ENCODE measurements around the gene ARIH2. TPM values are rescaled to one million over a fixed set of nuclear protein-coding genes. Genes with fewer than 3 reads are reported as not detected.

The ARIH2 gene
- total RNA-seq, 3 donors from 2014 or later: 70.7 to 111 (median 100.0) TPM

DNA sequence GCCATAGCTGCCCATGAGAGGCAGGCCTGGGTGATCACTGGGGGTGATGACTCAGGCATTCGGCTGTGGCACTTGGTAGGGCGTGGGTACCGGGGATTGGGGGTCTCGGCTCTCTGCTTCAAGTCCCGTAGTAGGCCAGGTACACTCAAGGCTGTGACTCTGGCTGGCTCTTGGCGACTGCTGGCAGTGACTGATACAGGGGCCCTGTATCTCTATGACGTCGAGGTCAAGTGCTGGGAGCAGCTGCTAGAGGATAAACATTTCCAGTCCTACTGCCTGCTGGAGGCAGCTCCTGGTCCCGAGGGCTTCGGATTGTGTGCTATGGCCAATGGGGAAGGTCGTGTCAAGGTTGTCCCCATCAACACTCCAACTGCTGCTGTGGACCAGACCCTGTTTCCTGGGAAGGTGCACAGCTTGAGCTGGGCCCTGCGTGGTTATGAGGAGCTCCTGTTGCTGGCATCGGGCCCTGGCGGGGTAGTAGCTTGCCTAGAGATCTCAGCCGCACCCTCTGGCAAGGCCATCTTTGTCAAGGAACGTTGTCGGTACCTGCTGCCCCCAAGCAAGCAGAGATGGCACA, 93.9 kb downstream of the ARIH2 start:
- TF ChIP-seq, protein P1, sequence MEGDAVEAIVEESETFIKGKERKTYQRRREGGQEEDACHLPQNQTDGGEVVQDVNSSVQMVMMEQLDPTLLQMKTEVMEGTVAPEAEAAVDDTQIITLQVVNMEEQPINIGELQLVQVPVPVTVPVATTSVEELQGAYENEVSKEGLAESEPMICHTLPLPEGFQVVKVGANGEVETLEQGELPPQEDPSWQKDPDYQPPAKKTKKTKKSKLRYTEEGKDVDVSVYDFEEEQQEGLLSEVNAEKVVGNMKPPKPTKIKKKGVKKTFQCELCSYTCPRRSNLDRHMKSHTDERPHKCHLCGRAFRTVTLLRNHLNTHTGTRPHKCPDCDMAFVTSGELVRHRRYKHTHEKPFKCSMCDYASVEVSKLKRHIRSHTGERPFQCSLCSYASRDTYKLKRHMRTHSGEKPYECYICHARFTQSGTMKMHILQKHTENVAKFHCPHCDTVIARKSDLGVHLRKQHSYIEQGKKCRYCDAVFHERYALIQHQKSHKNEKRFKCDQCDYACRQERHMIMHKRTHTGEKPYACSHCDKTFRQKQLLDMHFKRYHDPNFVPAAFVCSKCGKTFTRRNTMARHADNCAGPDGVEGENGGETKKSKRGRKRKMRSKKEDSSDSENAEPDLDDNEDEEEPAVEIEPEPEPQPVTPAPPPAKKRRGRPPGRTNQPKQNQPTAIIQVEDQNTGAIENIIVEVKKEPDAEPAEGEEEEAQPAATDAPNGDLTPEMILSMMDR (IDR thresholded peaks at IDR 0.05): no peak
- TF ChIP-seq POLR2AphosphoS5 (IDR thresholded peaks at IDR 0.05) (no peak), POLR2A (IDR thresholded peaks at IDR 0.05) (no peak)
- no peaks in the 10 kb centered on the region for H3K27me3 ChIP-seq
- H3K4me3 ChIP-seq: no peak overlapping the region
- no peak for DNase-seq (ENCODE audit: low spot score in 2 of 2)
- H3K4me1 ChIP-seq: peaks cover 0 to 5% of the 10 kb centered on the region in 2 donors
- intact Hi-C loops (cut with DNase I; ENCODE audit: low total_unique reads): no loop called here
- peaks cover 7% of the 10 kb centered on the region for H3K36me3 ChIP-seq
- H3K9me3 ChIP-seq: no peaks in the 10 kb centered on the region
- H3K27ac ChIP-seq: no peak overlapping the region

DNA sequence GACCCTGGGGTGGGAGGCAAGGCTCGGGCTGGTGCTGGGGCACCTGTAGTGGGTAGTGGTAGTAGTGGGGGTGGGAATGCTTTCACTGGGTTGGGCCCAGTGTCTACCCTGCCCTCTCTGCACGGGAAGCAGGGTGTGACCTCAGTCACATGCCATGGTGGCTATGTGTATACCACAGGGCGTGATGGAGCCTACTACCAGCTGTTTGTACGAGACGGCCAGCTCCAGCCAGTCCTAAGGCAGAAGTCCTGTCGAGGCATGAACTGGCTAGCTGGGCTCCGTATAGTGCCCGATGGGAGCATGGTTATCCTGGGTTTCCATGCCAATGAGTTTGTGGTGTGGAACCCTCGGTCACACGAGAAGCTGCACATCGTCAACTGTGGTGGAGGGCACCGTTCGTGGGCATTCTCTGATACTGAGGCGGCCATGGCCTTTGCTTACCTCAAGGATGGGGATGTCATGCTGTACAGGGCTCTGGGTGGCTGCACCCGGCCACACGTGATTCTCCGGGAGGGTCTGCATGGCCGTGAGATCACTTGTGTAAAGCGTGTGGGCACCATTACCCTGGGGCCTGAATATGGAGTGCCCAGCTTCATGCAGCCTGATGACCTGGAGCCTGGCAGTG, 94.6 kb downstream of the ARIH2 start:
- intact Hi-C loops (cut with DNase I; ENCODE audit: low total_unique reads): no loop called here
- H3K9me3 ChIP-seq: no peaks in the 10 kb centered on the region
- H3K4me1 ChIP-seq: peaks cover 0 to 7% of the 10 kb centered on the region in 2 donors
- H3K36me3 ChIP-seq: peaks cover 7% of the 10 kb centered on the region
- no peaks in the 10 kb centered on the region for H3K27me3 ChIP-seq
- TF ChIP-seq POLR2AphosphoS5 (IDR thresholded peaks at IDR 0.05): no peak
- DNase-seq (ENCODE audit: low spot score in 2 of 2): no peak
- no peak overlapping the region for H3K27ac ChIP-seq
- H3K4me3 ChIP-seq: no peak overlapping the region

DNA sequence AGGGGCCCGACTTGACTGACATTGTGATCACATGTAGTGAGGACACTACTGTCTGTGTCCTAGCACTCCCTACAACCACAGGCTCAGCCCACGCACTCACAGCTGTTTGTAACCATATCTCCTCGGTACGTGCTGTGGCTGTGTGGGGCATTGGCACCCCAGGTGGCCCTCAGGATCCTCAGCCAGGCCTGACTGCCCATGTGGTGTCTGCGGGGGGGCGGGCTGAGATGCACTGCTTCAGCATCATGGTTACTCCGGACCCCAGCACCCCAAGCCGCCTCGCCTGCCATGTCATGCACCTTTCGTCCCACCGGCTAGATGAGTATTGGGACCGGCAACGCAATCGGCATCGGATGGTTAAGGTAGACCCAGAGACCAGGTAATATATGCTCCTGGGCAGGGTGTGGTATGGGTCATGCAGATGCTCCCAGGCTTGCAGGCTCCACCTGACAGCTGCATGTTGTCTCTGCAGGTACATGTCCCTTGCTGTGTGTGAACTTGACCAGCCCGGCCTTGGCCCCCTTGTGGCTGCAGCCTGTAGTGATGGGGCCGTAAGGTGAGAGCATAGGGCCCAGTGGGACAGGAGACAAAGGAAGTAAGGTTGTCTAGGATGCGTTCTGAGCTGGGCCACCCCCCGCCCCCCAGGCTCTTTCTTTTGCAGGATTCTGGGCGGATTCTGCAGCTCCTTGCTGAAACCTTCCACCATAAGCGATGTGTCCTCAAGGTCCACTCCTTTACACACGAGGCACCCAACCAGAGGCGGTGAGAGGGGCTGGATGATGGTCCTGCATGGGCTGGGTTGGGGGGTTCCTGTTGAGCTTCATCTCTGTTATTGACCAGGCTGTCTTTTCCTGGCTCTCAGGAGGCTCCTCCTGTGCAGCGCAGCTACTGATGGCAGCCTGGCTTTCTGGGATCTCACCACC, 95.4 kb downstream of the ARIH2 start:
- DNase-seq (ENCODE audit: low spot score in 2 of 2): no peak
- peaks cover 7% of the 10 kb centered on the region for H3K36me3 ChIP-seq

DNA sequence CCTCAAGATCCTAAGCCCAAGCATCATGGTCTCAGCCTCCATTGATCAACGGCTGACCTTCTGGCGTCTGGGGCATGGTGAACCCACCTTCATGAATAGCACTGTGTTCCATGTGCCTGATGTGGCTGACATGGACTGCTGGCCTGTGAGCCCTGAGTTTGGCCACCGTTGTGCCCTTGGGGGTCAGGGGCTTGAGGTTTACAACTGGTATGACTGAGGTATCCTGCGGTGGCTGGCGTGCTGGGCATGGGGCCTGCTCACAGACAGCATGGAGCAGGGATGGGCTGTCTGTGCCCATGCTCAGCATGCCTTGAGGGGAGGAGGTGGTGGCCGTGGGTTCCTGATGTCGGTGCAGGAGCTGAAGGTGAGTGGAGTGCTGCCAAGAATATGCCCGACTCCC, 96.4 kb downstream of the ARIH2 start:
- no peaks in the 10 kb centered on the region for H3K27me3 ChIP-seq
- H3K4me1 ChIP-seq: peaks cover 5 to 7% of the 10 kb centered on the region in 2 donors
- intact Hi-C loops (cut with DNase I; ENCODE audit: low total_unique reads): no loop called here
- no peak overlapping the region for H3K27ac ChIP-seq
- H3K9me3 ChIP-seq: no peaks in the 10 kb centered on the region
- no peak overlapping the region for H3K4me3 ChIP-seq
- DNase-seq (ENCODE audit: low spot score in 2 of 2): no peak
- H3K36me3 ChIP-seq: peaks cover 7% of the 10 kb centered on the region
- no peak for TF ChIP-seq POLR2A (IDR thresholded peaks at IDR 0.05)
- no peak for TF ChIP-seq POLR2AphosphoS5 (IDR thresholded peaks at IDR 0.05)

More for the DNA sequence above, 95.4 kb downstream of the ARIH2 start:
- intact Hi-C loops (cut with DNase I; ENCODE audit: low total_unique reads): no loop called here
- Histone ChIP-seq H3K4me3 (no peak overlapping the region), H3K27me3 (no peaks in the 10 kb centered on the region), H3K27ac (no peak overlapping the region), H3K9me3 (no peaks in the 10 kb centered on the region), H3K4me1 (peaks cover 0 to 7% of the 10 kb centered on the region in 2 donors)
- TF ChIP-seq, protein P1 (IDR thresholded peaks at IDR 0.05): peak in 2 of 3 donors; percentile 42 to 48
- no peak for TF ChIP-seq POLR2A (IDR thresholded peaks at IDR 0.05)
- TF ChIP-seq POLR2AphosphoS5 (IDR thresholded peaks at IDR 0.05): no peak

DNA sequence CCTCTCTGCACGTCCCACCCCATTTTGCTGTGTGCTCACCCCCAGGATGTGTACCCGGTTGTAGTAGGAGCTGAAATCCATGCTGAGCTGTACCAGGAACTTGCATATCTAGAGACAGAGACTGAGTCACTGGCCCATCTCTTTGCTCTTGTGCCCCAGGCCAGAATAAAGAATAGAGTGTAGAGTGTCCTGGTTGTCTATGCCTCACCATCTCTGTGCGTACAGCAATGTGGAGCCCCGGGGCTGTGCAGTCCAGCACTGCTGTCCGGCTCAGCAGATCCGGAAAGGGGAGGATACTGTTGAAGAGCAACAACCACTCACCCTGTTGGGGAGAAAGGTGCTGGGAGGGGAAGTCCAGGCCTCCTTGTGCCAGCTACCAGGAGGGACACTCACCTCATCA, 97.1 kb downstream of the ARIH2 start:
- peak in 1 of 2 donors; percentile 72 for DNase-seq (ENCODE audit: low spot score in 2 of 2)
- TF ChIP-seq, protein P1 (IDR thresholded peaks at IDR 0.05): no peak
- TF ChIP-seq POLR2AphosphoS5 (IDR thresholded peaks at IDR 0.05) (no peak), POLR2A (IDR thresholded peaks at IDR 0.05) (no peak)
- Histone ChIP-seq H3K27me3 (no peaks in the 10 kb centered on the region), H3K36me3 (peaks cover 7% of the 10 kb centered on the region), H3K9me3 (no peaks in the 10 kb centered on the region), H3K4me1 (peaks cover 9 to 10% of the 10 kb centered on the region in 2 donors), H3K4me3 (no peak overlapping the region), H3K27ac (no peak overlapping the region)
- intact Hi-C loops (cut with DNase I; ENCODE audit: low total_unique reads): no loop called here

Measured in breast epithelium (tissue), 4 donors.